ENCODE data around the gene COL4A4. TPM values are rescaled to one million over a fixed set of nuclear protein-coding genes. Genes with fewer than 3 reads are reported as not detected.

Gene COL4A4
- total and polyA plus RNA-seq, 2 donors (not counting 1 experiment from before 2014, with no cell fraction given), result 6.2 to 30.2 TPM

DNA sequence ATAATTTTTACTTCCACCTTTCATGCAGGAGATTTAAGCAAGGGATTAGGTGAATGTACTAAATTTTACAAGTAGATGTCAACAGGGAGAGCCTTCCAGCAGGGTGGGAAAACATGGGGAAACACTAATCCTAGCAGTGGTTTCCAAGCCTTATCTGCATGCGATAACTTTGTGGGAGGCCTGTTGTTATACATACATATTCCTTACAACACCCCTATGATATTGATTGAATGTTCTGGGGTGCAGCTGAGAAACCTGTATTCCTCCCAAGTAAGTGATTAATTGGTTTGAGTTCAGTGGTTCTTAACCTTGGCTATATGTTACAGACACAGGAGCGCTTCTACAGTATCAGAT is 65.9 kb downstream of the COL4A4 start:
- H3K9me3 Mint-ChIP-seq (ENCODE audit: insufficient read depth), result no peaks in the 10 kb centered on the region
- H4K20me1 ChIP-seq (ENCODE audit: control insufficient read depth, insufficient read depth, low read length, poor library complexity, severe bottlenecking), result no peaks in the 10 kb centered on the region
- no peak overlapping the region for H3K27ac Mint-ChIP-seq
- no peaks in the 10 kb centered on the region for H3K36me3 ChIP-seq (replicated peaks in 1 of 2; ENCODE audit: control extremely low read depth in 1 of 2, control insufficient read depth in 1 of 2, extremely low read depth in 1 of 2, insufficient read depth in 2 of 2, low read length in 1 of 2)
- DNase-seq, result no peak
- intact Hi-C loops (cut with micrococcal nuclease), result no loop called here
- no peak for ATAC-seq (ENCODE audit: low read depth)
- no peaks in the 10 kb centered on the region for H3K4me1 ChIP-seq (ENCODE audit: control insufficient read depth in 2 of 2, insufficient read depth in 2 of 2, low read length in 2 of 2)
- H3K4me1 Mint-ChIP-seq, result no peaks in the 10 kb centered on the region
- no peak overlapping the region for H3K4me2 ChIP-seq (replicated peaks; ENCODE audit: low read depth, low read length, poor library complexity, severe bottlenecking)
- H3K79me2 ChIP-seq (ENCODE audit: control insufficient read depth, insufficient read depth, low read length), result no peaks in the 10 kb centered on the region
- H3K27ac ChIP-seq (ENCODE audit: low read length in 2 of 2), result no peak overlapping the region
- no CpG with 5 or more reads among the region's 2 CpGs for WGBS (ENCODE audit: insufficient coverage)
- no peaks in the 10 kb centered on the region for H3K27me3 Mint-ChIP-seq
- no peak overlapping the region for H2AFZ ChIP-seq (ENCODE audit: insufficient read depth, low read depth, low read length, poor library complexity, severe bottlenecking)
- no peak overlapping the region for H3K4me3 ChIP-seq (ENCODE audit: control extremely low read depth in 1 of 5, extremely low read depth in 1 of 5, insufficient read depth in 1 of 5, low read depth in 2 of 5, low read length in 4 of 5)
- no peaks in the 10 kb centered on the region for H3K27me3 ChIP-seq (replicated peaks in 1 of 4; ENCODE audit: control extremely low read depth in 1 of 4, control insufficient read depth in 3 of 4, insufficient read depth in 4 of 4, low read length in 3 of 4)
- TF ChIP-seq, protein P1, sequence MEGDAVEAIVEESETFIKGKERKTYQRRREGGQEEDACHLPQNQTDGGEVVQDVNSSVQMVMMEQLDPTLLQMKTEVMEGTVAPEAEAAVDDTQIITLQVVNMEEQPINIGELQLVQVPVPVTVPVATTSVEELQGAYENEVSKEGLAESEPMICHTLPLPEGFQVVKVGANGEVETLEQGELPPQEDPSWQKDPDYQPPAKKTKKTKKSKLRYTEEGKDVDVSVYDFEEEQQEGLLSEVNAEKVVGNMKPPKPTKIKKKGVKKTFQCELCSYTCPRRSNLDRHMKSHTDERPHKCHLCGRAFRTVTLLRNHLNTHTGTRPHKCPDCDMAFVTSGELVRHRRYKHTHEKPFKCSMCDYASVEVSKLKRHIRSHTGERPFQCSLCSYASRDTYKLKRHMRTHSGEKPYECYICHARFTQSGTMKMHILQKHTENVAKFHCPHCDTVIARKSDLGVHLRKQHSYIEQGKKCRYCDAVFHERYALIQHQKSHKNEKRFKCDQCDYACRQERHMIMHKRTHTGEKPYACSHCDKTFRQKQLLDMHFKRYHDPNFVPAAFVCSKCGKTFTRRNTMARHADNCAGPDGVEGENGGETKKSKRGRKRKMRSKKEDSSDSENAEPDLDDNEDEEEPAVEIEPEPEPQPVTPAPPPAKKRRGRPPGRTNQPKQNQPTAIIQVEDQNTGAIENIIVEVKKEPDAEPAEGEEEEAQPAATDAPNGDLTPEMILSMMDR (IDR thresholded peaks at IDR 0.05), result no peak
- no peak for TF ChIP-seq EZH2 (IDR thresholded peaks at IDR 0.05; ENCODE audit: borderline replicate concordance, insufficient read depth, low read depth, low read length, poor library complexity, severe bottlenecking)
- CTCF ChIA-PET, result interaction anchor here (2.2 kb wide), 1 partner anchor 1429 kb away, joined by 6 read pairs; no protein-coding TSS in a partner anchor
- H3K4me3 Mint-ChIP-seq, result no peak overlapping the region
- H3K9me3 ChIP-seq (ENCODE audit: control extremely low read depth in 1 of 3, control insufficient read depth in 2 of 3, insufficient read depth in 1 of 3, low read length in 2 of 3), result peaks cover 0 to 2% (median 0%) of the 10 kb centered on the region in 3 donors
- no peak overlapping the region for H3K9ac ChIP-seq (ENCODE audit: low read length)
- POLR2A ChIA-PET, result no interaction called here

DNA sequence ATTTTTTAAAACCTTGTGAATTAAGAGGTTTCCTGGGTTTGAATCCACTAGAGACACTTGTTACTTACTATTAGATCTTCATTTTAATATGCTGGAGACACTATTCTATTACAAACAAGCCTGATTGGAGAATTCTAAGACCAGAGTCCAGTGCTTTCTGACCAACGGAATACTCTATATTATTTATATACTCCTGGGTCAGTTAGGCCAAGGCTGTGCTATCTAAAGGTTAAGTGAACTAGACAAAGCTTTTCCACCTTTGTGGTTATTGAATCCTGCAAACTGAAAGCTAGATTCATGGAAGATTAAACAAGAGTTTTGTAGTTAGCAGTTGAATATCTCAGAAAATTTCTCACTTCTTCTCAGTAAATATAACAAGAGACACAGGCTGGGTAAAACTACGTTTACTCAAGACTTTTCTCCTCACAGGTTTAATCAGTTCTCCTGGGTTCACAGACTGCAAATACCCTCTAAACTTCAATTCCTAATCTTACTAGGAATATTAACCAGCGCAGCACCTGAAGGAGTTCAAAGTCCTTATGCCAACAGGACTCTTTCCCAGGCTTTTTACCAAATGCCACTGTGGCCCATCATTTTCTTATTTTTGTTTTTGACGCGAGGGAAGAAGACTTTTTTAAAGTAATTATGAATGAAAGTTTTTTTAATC is 66.4 kb downstream of the COL4A4 start:
- no peak overlapping the region for H3K4me2 ChIP-seq (replicated peaks; ENCODE audit: low read depth, low read length, poor library complexity, severe bottlenecking)
- POLR2A ChIA-PET, result no interaction called here
- H3K27me3 Mint-ChIP-seq, result no peaks in the 10 kb centered on the region
- no peaks in the 10 kb centered on the region for H3K9me3 Mint-ChIP-seq (ENCODE audit: insufficient read depth)
- H3K9ac ChIP-seq (ENCODE audit: low read length), result no peak overlapping the region
- peaks cover 0 to 2% (median 0%) of the 10 kb centered on the region in 3 donors for H3K9me3 ChIP-seq (ENCODE audit: control extremely low read depth in 1 of 3, control insufficient read depth in 2 of 3, insufficient read depth in 1 of 3, low read length in 2 of 3)
- ATAC-seq (ENCODE audit: low read depth) (no peak), DNase-seq (no peak)
- CTCF ChIA-PET, result interaction anchor here (2.2 kb wide), 1 partner anchor 1428 kb away, joined by 6 read pairs; no protein-coding TSS in a partner anchor
- H4K20me1 ChIP-seq (ENCODE audit: control insufficient read depth, insufficient read depth, low read length, poor library complexity, severe bottlenecking), result no peaks in the 10 kb centered on the region
- WGBS (ENCODE audit: insufficient coverage), result 89% methylated on average over 2 of the region's 5 CpGs
- no peak overlapping the region for H2AFZ ChIP-seq (ENCODE audit: insufficient read depth, low read depth, low read length, poor library complexity, severe bottlenecking)
- no peaks in the 10 kb centered on the region for H3K4me1 Mint-ChIP-seq
- H3K27ac ChIP-seq (ENCODE audit: low read length in 2 of 2), result no peak overlapping the region
- H3K27me3 ChIP-seq (replicated peaks in 1 of 4; ENCODE audit: control extremely low read depth in 1 of 4, control insufficient read depth in 3 of 4, insufficient read depth in 4 of 4, low read length in 3 of 4), result no peaks in the 10 kb centered on the region
- no peaks in the 10 kb centered on the region for H3K36me3 ChIP-seq (replicated peaks in 1 of 2; ENCODE audit: control extremely low read depth in 1 of 2, control insufficient read depth in 1 of 2, extremely low read depth in 1 of 2, insufficient read depth in 2 of 2, low read length in 1 of 2)
- no peaks in the 10 kb centered on the region for H3K4me1 ChIP-seq (ENCODE audit: control insufficient read depth in 2 of 2, insufficient read depth in 2 of 2, low read length in 2 of 2)
- H3K4me3 ChIP-seq (ENCODE audit: control extremely low read depth in 1 of 5, extremely low read depth in 1 of 5, insufficient read depth in 1 of 5, low read depth in 2 of 5, low read length in 4 of 5), result no peak overlapping the region
- H3K4me3 Mint-ChIP-seq, result no peak overlapping the region
- TF ChIP-seq, protein P1 (IDR thresholded peaks at IDR 0.05), result no peak
- no peak for TF ChIP-seq EZH2 (IDR thresholded peaks at IDR 0.05; ENCODE audit: borderline replicate concordance, insufficient read depth, low read depth, low read length, poor library complexity, severe bottlenecking)
- intact Hi-C loops (cut with micrococcal nuclease), result no loop called here
- H3K27ac Mint-ChIP-seq, result no peak overlapping the region
- no peaks in the 10 kb centered on the region for H3K79me2 ChIP-seq (ENCODE audit: control insufficient read depth, insufficient read depth, low read length)

All from B cell (primary cell).